Ovary (tissue), 3 donors: ENCODE results near the gene KIAA1328.

Source experiments
- CTCF ChIP-seq, 3 donors: fragments of 450-650 bp in 2 of 3; fragments of 200-600 bp in 1 of 3; IDR thresholded peaks; one replicate each; pipeline versions ENCODE4 v1.5.1 to v1.8.0; 2016 to 2022; ENCODE audit warnings: antibody characterized with exemption in 3 of 3, mild to moderate bottlenecking in 1 of 3
- EP300 ChIP-seq: sonication (generic); formaldehyde crosslinking; IDR thresholded peaks from one replicate; pipeline ENCODE4 v1.6.1; 2017; ENCODE audit warnings: antibody characterized with exemption
- POLR2A ChIP-seq: fragments of 450-650 bp; IDR thresholded peaks from one replicate; pipeline ENCODE4 v1.6.1; 2017; ENCODE audit warnings: antibody characterized with exemption, mild to moderate bottlenecking, moderate library complexity
- donor health status: DM: no; HTN: no; CAD: no.

- no peak for TF ChIP-seq POLR2A
- no peak for TF ChIP-seq CTCF (IDR thresholded peaks at IDR 0.05)
- TF ChIP-seq EP300, result no peak
Measured at GRCh38 chr18:37161491-37161890, 332.6 kb downstream of the KIAA1328 start.
